GM19468 (cell line): ENCODE data around the gene THAP12.

Experiments
- ATAC-seq: cut with Tn5 transposase; IDR thresholded peaks from one replicate; pipeline ENCODE4 v1.9.1; 2021; ENCODE audit warnings: mild to moderate bottlenecking, moderate library complexity, moderate number of reproducible peaks; ENCODE audit not compliant: unreplicated experiment; ENCODE audit errors: extremely low read depth

The THAP12 gene

GRCh38 chr11:76310832-76311595 is 69.9 kb downstream of the THAP12 start:
- ATAC-seq = no peak

GRCh38 chr11:76307978-76308747 is 72.8 kb downstream of the THAP12 start:
- no peak for ATAC-seq

GRCh38 chr11:76307396-76307795 is 73.5 kb downstream of the THAP12 start:
- no peak for ATAC-seq

GRCh38 chr11:76303399-76303798 is 77.5 kb downstream of the THAP12 start:
- no peak for ATAC-seq

- no peak for ATAC-seq
Observed at GRCh38 chr11:76302996-76303395, 77.9 kb downstream of the THAP12 start.
